ENCODE measurements around the gene NEURL1B.

NEURL1B gene

GRCh38 chr5:172699423-172699822 lies 58.4 kb downstream of the NEURL1B start:
- no peak for DNase-seq (ENCODE audit: low read depth in 1 of 2, low spot score in 1 of 2)
- Histone ChIP-seq H3K4me3 (replicated peaks; ENCODE audit: insufficient read depth, low read length) (no peak overlapping the region), H3K27me3 (ENCODE audit: insufficient read depth, poor library complexity, severe bottlenecking) (peaks cover 6% of the 10 kb centered on the region), H3K27ac (replicated peaks) (no peak overlapping the region)
- TF ChIP-seq CTCF (IDR thresholded peaks at IDR 0.05; ENCODE audit: insufficient read depth, low read length) (no peak), GABPA (IDR thresholded peaks at IDR 0.05; ENCODE audit: low read depth) (no peak), POLR2AphosphoS5 (IDR thresholded peaks at IDR 0.05; ENCODE audit: low read depth) (no peak), SPI1 (IDR thresholded peaks at IDR 0.05; ENCODE audit: borderline replicate concordance, low read depth) (no peak), REST (IDR thresholded peaks at IDR 0.05; ENCODE audit: insufficient replicate concordance, low read depth) (no peak)

GRCh38 chr5:172699999-172700364 lies 58.9 kb downstream of the NEURL1B start:
- no peak for TF ChIP-seq GABPA (IDR thresholded peaks at IDR 0.05; ENCODE audit: low read depth)
- TF ChIP-seq SPI1 (IDR thresholded peaks at IDR 0.05; ENCODE audit: borderline replicate concordance, low read depth), result no peak
- TF ChIP-seq CTCF (IDR thresholded peaks at IDR 0.05; ENCODE audit: insufficient read depth, low read length), result no peak
- TF ChIP-seq REST (IDR thresholded peaks at IDR 0.05; ENCODE audit: insufficient replicate concordance, low read depth), result no peak
- TF ChIP-seq POLR2AphosphoS5 (IDR thresholded peaks at IDR 0.05; ENCODE audit: low read depth), result no peak
- no peak overlapping the region for H3K27ac ChIP-seq (replicated peaks)
- no peak for DNase-seq (ENCODE audit: low read depth in 1 of 2, low spot score in 1 of 2)
- peaks cover 6% of the 10 kb centered on the region for H3K27me3 ChIP-seq (ENCODE audit: insufficient read depth, poor library complexity, severe bottlenecking)
- H3K4me3 ChIP-seq (replicated peaks; ENCODE audit: insufficient read depth, low read length), result no peak overlapping the region

GRCh38 chr5:172700365-172701290 lies 59.6 kb downstream of the NEURL1B start:
- H3K4me3 ChIP-seq (replicated peaks; ENCODE audit: insufficient read depth, low read length), result no peak overlapping the region
- no peak overlapping the region for H3K27ac ChIP-seq (replicated peaks)
- H3K27me3 ChIP-seq (ENCODE audit: insufficient read depth, poor library complexity, severe bottlenecking), result peaks cover 6% of the 10 kb centered on the region
- TF ChIP-seq CTCF (IDR thresholded peaks at IDR 0.05; ENCODE audit: insufficient read depth, low read length), result no peak
- no peak for TF ChIP-seq SPI1 (IDR thresholded peaks at IDR 0.05; ENCODE audit: borderline replicate concordance, low read depth)
- no peak for TF ChIP-seq POLR2AphosphoS5 (IDR thresholded peaks at IDR 0.05; ENCODE audit: low read depth)
- TF ChIP-seq GABPA (IDR thresholded peaks at IDR 0.05; ENCODE audit: low read depth), result no peak
- no peak for TF ChIP-seq REST (IDR thresholded peaks at IDR 0.05; ENCODE audit: insufficient replicate concordance, low read depth)
- DNase-seq (ENCODE audit: low read depth in 1 of 2, low spot score in 1 of 2), result no peak

Data from HL-60 (cell line).